Measurements from ENCODE around the gene COL6A3. TPM values are rescaled to one million over a fixed set of nuclear protein-coding genes. Genes with fewer than 3 reads are reported as not detected.

COL6A3 gene
- total RNA-seq, 2 experiments from 2014 or later = 1.3 TPM

DNA sequence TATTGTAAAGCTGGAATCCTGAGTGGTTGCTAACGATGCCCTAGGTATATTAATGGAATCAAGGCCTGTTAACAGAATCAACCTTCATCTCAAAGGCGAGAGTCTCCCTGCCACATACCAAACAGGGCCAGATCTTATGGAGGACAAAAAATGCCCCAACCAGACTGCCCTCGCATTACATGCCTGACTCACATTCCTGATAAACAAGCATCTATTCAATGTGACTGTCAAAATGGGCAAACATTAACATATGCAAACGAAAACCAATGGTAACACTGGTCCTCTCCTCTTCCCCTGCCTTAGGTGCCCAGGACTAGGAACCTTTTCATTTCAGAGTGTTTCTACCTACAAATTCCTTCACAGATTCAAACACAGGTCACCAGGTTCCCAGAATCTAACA, 83.4 kb downstream of the COL6A3 start:
- Histone ChIP-seq H3K27ac (ENCODE audit: low read depth in 1 of 2, low read length in 2 of 2) (no peak overlapping the region), H3K9me3 (ENCODE audit: control insufficient read depth in 1 of 2, insufficient read depth in 1 of 2, low read length in 2 of 2) (no peaks in the 10 kb centered on the region), H3K4me1 (ENCODE audit: insufficient read depth, low read length) (no peaks in the 10 kb centered on the region), H3K36me3 (ENCODE audit: insufficient read depth, low read length) (no peaks in the 10 kb centered on the region), H3K4me3 (ENCODE audit: low read length) (no peak overlapping the region), H3K27me3 (ENCODE audit: control insufficient read depth in 1 of 2, insufficient read depth in 2 of 2, low read length in 2 of 2) (no peaks in the 10 kb centered on the region)
- H3K36me3 Mint-ChIP-seq (ENCODE audit: low read depth) = no peaks in the 10 kb centered on the region
- CTCF ChIA-PET = no interaction called here
- no peaks in the 10 kb centered on the region for H3K27me3 Mint-ChIP-seq
- H3K4me3 Mint-ChIP-seq = no peak overlapping the region
- POLR2A ChIA-PET = no interaction called here
- H3K27ac Mint-ChIP-seq = no peak overlapping the region
- TF ChIP-seq, protein P1, sequence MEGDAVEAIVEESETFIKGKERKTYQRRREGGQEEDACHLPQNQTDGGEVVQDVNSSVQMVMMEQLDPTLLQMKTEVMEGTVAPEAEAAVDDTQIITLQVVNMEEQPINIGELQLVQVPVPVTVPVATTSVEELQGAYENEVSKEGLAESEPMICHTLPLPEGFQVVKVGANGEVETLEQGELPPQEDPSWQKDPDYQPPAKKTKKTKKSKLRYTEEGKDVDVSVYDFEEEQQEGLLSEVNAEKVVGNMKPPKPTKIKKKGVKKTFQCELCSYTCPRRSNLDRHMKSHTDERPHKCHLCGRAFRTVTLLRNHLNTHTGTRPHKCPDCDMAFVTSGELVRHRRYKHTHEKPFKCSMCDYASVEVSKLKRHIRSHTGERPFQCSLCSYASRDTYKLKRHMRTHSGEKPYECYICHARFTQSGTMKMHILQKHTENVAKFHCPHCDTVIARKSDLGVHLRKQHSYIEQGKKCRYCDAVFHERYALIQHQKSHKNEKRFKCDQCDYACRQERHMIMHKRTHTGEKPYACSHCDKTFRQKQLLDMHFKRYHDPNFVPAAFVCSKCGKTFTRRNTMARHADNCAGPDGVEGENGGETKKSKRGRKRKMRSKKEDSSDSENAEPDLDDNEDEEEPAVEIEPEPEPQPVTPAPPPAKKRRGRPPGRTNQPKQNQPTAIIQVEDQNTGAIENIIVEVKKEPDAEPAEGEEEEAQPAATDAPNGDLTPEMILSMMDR (IDR thresholded peaks at IDR 0.05) = no peak
- H3K9me3 Mint-ChIP-seq = no peaks in the 10 kb centered on the region
- ATAC-seq (ENCODE audit: poor library complexity) = no peak
- no peak for DNase-seq
- intact Hi-C loops (cut with DNase I, micrococcal nuclease) = no loop called here
- no peaks in the 10 kb centered on the region for H3K4me1 Mint-ChIP-seq (ENCODE audit: low read depth)

DNA sequence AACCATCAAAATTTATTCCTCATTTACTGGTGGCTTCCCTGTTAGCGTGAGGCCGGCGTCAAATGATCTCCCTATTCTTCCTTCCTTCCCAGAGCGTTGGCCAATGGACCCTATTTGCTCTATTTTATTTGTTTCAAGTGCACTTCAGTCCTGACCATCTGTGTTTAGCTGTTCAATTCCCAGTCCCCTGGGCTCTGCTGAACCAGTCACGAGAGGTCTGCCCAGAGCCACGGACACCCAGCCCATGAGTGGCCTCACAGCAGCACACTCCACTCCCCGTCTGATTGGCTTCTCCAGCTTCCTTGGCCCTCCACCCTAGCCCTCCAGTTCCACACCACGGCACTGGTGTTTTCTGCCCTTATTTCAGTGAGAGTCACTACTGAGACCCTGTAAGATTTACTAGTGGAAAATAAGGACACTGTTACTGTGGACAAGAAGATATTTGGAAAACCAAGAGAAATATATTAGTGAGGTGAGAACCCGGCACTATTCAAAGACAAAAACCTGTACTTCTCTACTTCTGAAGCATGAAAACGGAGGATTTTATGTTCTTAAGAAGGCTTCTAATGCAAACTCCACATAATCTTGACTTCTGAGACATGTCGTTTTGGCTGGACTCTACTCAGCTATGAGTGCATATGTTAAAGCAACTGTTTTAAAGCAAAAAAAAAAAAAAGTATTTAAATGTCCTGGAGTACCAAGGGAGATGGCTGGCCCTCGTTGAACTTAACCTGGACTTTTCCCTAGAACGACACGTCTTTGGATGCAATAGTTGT, 86.6 kb downstream of the COL6A3 start:
- intact Hi-C loops (cut with DNase I, micrococcal nuclease) = no loop called here
- H3K4me3 Mint-ChIP-seq = no peak overlapping the region
- Histone ChIP-seq H3K27ac (ENCODE audit: low read depth in 1 of 2, low read length in 2 of 2) (no peak overlapping the region), H3K4me1 (ENCODE audit: insufficient read depth, low read length) (no peaks in the 10 kb centered on the region), H3K36me3 (ENCODE audit: insufficient read depth, low read length) (no peaks in the 10 kb centered on the region), H3K4me3 (ENCODE audit: low read length) (no peak overlapping the region), H3K27me3 (ENCODE audit: control insufficient read depth in 1 of 2, insufficient read depth in 2 of 2, low read length in 2 of 2) (no peaks in the 10 kb centered on the region), H3K9me3 (ENCODE audit: control insufficient read depth in 1 of 2, insufficient read depth in 1 of 2, low read length in 2 of 2) (no peaks in the 10 kb centered on the region)
- DNase-seq (no peak), ATAC-seq (ENCODE audit: poor library complexity) (no peak)
- TF ChIP-seq, protein P1 (IDR thresholded peaks at IDR 0.05) = no peak
- no peaks in the 10 kb centered on the region for H3K36me3 Mint-ChIP-seq (ENCODE audit: low read depth)
- no peaks in the 10 kb centered on the region for H3K27me3 Mint-ChIP-seq
- no peak overlapping the region for H3K27ac Mint-ChIP-seq
- H3K9me3 Mint-ChIP-seq = no peaks in the 10 kb centered on the region
- H3K4me1 Mint-ChIP-seq (ENCODE audit: low read depth) = no peaks in the 10 kb centered on the region
- CTCF ChIA-PET = no interaction called here
- POLR2A ChIA-PET = interaction anchor here (0.7 kb wide), 1 partner anchor 8 kb away, joined by 3 read pairs; no protein-coding TSS in a partner anchor

DNA sequence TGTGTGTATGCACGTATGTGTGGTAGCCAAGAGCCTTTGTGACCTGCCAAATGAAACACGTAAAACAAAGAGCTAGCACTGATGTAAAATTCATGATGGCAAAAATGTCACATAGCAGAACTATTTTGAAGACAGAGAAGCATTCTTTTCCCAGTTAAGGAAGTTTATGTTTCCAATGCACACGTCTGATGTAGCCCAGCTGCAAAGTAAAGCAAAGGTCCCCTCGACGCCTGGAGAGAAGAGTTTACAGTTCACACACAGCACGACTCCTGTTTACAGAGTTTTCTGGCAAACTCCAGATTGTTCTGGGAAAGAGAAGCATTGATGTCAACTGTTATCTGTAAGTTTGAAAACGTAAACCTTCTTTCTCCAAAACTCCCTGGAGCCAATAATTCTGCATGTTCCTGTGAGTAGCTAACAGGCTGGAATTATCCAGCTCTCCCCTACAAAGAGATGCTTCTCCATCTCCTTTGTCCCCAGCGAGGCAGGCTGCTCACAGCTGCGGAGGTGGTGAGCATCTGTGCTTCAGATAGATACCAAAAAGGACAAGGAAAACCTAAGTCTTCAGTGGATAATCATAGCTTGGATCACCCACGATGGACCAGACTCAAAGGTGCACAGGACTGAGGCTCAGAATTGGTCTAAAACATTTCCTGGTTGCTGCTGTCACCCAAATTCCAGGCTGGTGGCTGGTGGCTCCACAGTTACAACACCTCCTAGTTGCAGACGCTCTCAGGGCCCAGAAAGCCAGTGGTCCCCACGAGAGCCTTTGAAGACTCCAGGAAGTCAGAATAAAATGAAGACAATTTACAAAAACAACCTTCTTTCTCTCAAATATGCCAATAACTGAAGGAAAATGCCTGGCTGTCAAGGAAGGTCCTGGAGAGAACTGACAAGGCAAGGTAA, 87.4 kb downstream of the COL6A3 start:
- Histone ChIP-seq H3K27ac (ENCODE audit: low read depth in 1 of 2, low read length in 2 of 2) (no peak overlapping the region), H3K36me3 (ENCODE audit: insufficient read depth, low read length) (no peaks in the 10 kb centered on the region), H3K4me1 (ENCODE audit: insufficient read depth, low read length) (no peaks in the 10 kb centered on the region), H3K4me3 (ENCODE audit: low read length) (no peak overlapping the region), H3K9me3 (ENCODE audit: control insufficient read depth in 1 of 2, insufficient read depth in 1 of 2, low read length in 2 of 2) (no peaks in the 10 kb centered on the region), H3K27me3 (ENCODE audit: control insufficient read depth in 1 of 2, insufficient read depth in 2 of 2, low read length in 2 of 2) (no peaks in the 10 kb centered on the region)
- Mint-ChIP-seq H3K27me3 (no peaks in the 10 kb centered on the region), H3K4me3 (no peak overlapping the region), H3K9me3 (no peaks in the 10 kb centered on the region), H3K27ac (no peak overlapping the region), H3K36me3 (ENCODE audit: low read depth) (no peaks in the 10 kb centered on the region), H3K4me1 (ENCODE audit: low read depth) (no peaks in the 10 kb centered on the region)
- TF ChIP-seq, protein P1 (IDR thresholded peaks at IDR 0.05) = no peak
- ATAC-seq (ENCODE audit: poor library complexity) = no peak
- no peak for DNase-seq
- CTCF ChIA-PET = no interaction called here
- POLR2A ChIA-PET = no interaction called here
- intact Hi-C loops (cut with DNase I, micrococcal nuclease) = no loop called here
